Peyer's patch (tissue), 4 donors: Measurements from ENCODE around the gene ARFGAP1.

Source experiments
- CTCF ChIP-seq, 6 experiments: fragments of 450-650 bp in 4 of 6; fragments of 200-600 bp in 2 of 6; sonication (generic) in 1 of 6; IDR thresholded peaks; one replicate each; pipeline ENCODE4 v1.5.1; 2017 to 2019; ENCODE audit warnings: antibody characterized with exemption in 6 of 6, mild to moderate bottlenecking in 3 of 6, moderate library complexity in 1 of 6
- POLR2A ChIP-seq, 2 donors: fragments of 450-650 bp; IDR thresholded peaks; one replicate each; pipeline ENCODE4 v1.5.1; 2017; ENCODE audit warnings: antibody characterized with exemption in 2 of 2, mild to moderate bottlenecking in 2 of 2, moderate library complexity in 2 of 2

- TF ChIP-seq CTCF (IDR thresholded peaks at IDR 0.05) (peak; percentile 35 to 69 (median 58)), POLR2A (IDR thresholded peaks at IDR 0.05) (no peak)
Observed at GRCh38 chr20:63223121-63223825, 49.3 kb upstream of the ARFGAP1 start.
